H1 (cell line): Measurements from ENCODE around the gene ENOX2. TPM values are rescaled to one million over a fixed set of nuclear protein-coding genes. Genes with fewer than 3 reads are reported as not detected.

Source experiments
- CTCF ChIA-PET: fragments of 300-600 bp; sonication (Branson Sonifier 250); formaldehyde crosslinking; loops from one replicate; lab custom pipeline; 2021; ENCODE audit not compliant: partially characterized antibody; lab: Charles Lee
- POLR2A ChIA-PET: fragments of 300-600 bp; sonication (Branson Sonifier 250); formaldehyde crosslinking; loops from one replicate; lab custom pipeline; 2021; ENCODE audit warnings: inconsistent platforms; ENCODE audit not compliant: partially characterized antibody; lab: Charles Lee
- DNase-seq, 2 experiments: peaks; one replicate each; pipeline versions ENCODE4 v3.0.0 to v3.0.0-alpha.2; 2010 to 2022; ENCODE audit warnings: low spot score in 2 of 2, low read depth in 1 of 2, mixed read lengths in 1 of 2
- FAIRE-seq: peaks from 2 replicates; lab custom pipeline; 2011; peaks lifted over from hg19 to GRCh38; lab: Jason Lieb, UNC
- H2AFZ ChIP-seq: 2 replicates; pipeline ENCODE4 v1.8.1; 2012; ENCODE audit warnings: low read length, inconsistent platforms
- H2AK5ac ChIP-seq: 2 replicates; pipeline ENCODE4 v1.6.1; 2013; ENCODE audit warnings: low read depth, low read length
- H2BK120ac ChIP-seq: replicated peaks from 2 replicates; pipeline ENCODE3; 2013; ENCODE audit warnings: low read depth, low read length, inconsistent platforms
- H2BK12ac ChIP-seq: 2 replicates; pipeline ENCODE4 v1.6.1; 2013; ENCODE audit warnings: low read depth, low read length
- H2BK15ac ChIP-seq: 2 replicates; pipeline ENCODE4 v1.6.1; 2013; ENCODE audit warnings: low read length
- H2BK20ac ChIP-seq: 2 replicates; pipeline ENCODE4 v1.6.1; 2013; ENCODE audit warnings: low read length
- H2BK5ac ChIP-seq: 2 replicates; pipeline ENCODE4 v1.6.1; 2013; ENCODE audit warnings: low read depth, low read length
- H3K14ac ChIP-seq: 2 replicates; pipeline ENCODE4 v1.6.1; 2013; ENCODE audit warnings: inconsistent platforms; ENCODE audit not compliant: insufficient read length
- H3K18ac ChIP-seq: 2 replicates; pipeline ENCODE4 v1.6.1; 2013; ENCODE audit warnings: low read length; ENCODE audit errors: extremely low read depth
- H3K23ac ChIP-seq: 2 replicates; pipeline ENCODE4 v1.6.1; 2013; ENCODE audit warnings: inconsistent platforms; ENCODE audit not compliant: insufficient read length
- H3K23me2 ChIP-seq: 2 replicates; pipeline ENCODE4 v1.6.1; 2013; ENCODE audit warnings: low read depth, low read length
- H3K27ac ChIP-seq: 2 replicates; pipeline ENCODE4 v1.6.1; 2011; ENCODE audit warnings: low read depth, low read length, inconsistent platforms
- H3K27me3 ChIP-seq, 4 experiments: replicated peaks in 1 of 4; 1 replicate in 1 of 4; 2 replicates in 3 of 4; pipeline versions ENCODE4 v1.6.1 to v1.8.1; 2011 to 2013; ENCODE audit warnings: low read length in 3 of 4, mild to moderate bottlenecking in 3 of 4, inconsistent platforms in 2 of 4, mixed read lengths in 2 of 4, moderate library complexity in 1 of 4; ENCODE audit not compliant: control insufficient read depth in 3 of 4, insufficient read depth in 3 of 4; ENCODE audit errors: extremely low read depth in 1 of 4
- H3K36me3 ChIP-seq, 4 experiments: 2 replicates each; pipeline versions ENCODE4 v1.6.1 to v1.8.1; 2011 to 2013; ENCODE audit warnings: mild to moderate bottlenecking in 4 of 4, low read length in 3 of 4, moderate library complexity in 2 of 4, control low read depth in 1 of 4, inconsistent platforms in 1 of 4; ENCODE audit not compliant: insufficient read depth in 4 of 4, control insufficient read depth in 2 of 4
- H3K4ac ChIP-seq: replicated peaks from 2 replicates; pipeline ENCODE3; 2013; ENCODE audit warnings: low read length, low read depth, mixed read lengths, inconsistent platforms; ENCODE audit not compliant: insufficient read length
- H3K4me1 ChIP-seq, 4 experiments: replicated peaks in 1 of 4; 1 replicate in 1 of 4; 2 replicates in 3 of 4; pipeline versions ENCODE4 v1.6.1 to v1.8.1; 2011 to 2013; ENCODE audit warnings: low read length in 3 of 4, inconsistent platforms in 2 of 4, mixed read lengths in 1 of 4; ENCODE audit not compliant: insufficient read depth in 4 of 4, control insufficient read depth in 3 of 4
- H3K4me2 ChIP-seq, 2 experiments: 2 replicates each; pipeline versions ENCODE4 v1.6.1 to v1.8.1; 2011 to 2013; ENCODE audit warnings: low read depth in 2 of 2, low read length in 2 of 2, control low read depth in 1 of 2, inconsistent platforms in 1 of 2, mild to moderate bottlenecking in 1 of 2; ENCODE audit not compliant: insufficient read depth in 1 of 2
- H3K4me3 ChIP-seq, 4 experiments: fragments of 200-600, 300-600 bp in 1 of 4; sonication (generic), shearing (Covaris generic), sonication (Bioruptor Twin) in 1 of 4; 2 replicates each; pipeline versions ENCODE4 v1.5.1 to v1.8.1; 2011 to 2016; ENCODE audit warnings: low read length in 4 of 4, low read depth in 3 of 4, control low read depth in 2 of 4, inconsistent platforms in 2 of 4, mild to moderate bottlenecking in 2 of 4, mixed read lengths in 1 of 4, moderate library complexity in 1 of 4; ENCODE audit not compliant: insufficient read depth in 2 of 4; ENCODE audit errors: extremely low read depth in 1 of 4
- H3K56ac ChIP-seq: replicated peaks from 2 replicates; pipeline ENCODE3; 2013; ENCODE audit warnings: low read depth, mild to moderate bottlenecking, mixed read lengths, low read length, inconsistent platforms; ENCODE audit not compliant: insufficient read length
- H3K79me1 ChIP-seq: 2 replicates; pipeline ENCODE4 v1.6.1; 2013; ENCODE audit warnings: low read depth, low read length, control low read depth
- H3K79me2 ChIP-seq, 2 experiments: 2 replicates each; pipeline versions ENCODE4 v1.6.1 to v1.8.1; 2012 to 2013; ENCODE audit warnings: low read length in 2 of 2, mild to moderate bottlenecking in 2 of 2, inconsistent platforms in 1 of 2; ENCODE audit not compliant: insufficient read depth in 2 of 2, control insufficient read depth in 1 of 2
- H3K9ac ChIP-seq, 4 experiments: replicated peaks in 1 of 4; 1 replicate in 1 of 4; 2 replicates in 3 of 4; pipeline versions ENCODE4 v1.6.1 to v1.8.1; 2011 to 2013; ENCODE audit warnings: low read depth in 3 of 4, low read length in 3 of 4, control low read depth in 2 of 4, mild to moderate bottlenecking in 2 of 4, moderate library complexity in 2 of 4, inconsistent platforms in 1 of 4; ENCODE audit errors: extremely low read depth in 1 of 4
- H3K9me3 ChIP-seq, 2 experiments: 2 replicates each; pipeline versions ENCODE4 v1.6.1 to v1.8.1; 2012 to 2013; ENCODE audit warnings: mild to moderate bottlenecking in 2 of 2, moderate library complexity in 2 of 2, control low read depth in 1 of 2, inconsistent platforms in 1 of 2, low read depth in 1 of 2, low read length in 1 of 2, mixed read lengths in 1 of 2; ENCODE audit not compliant: insufficient read depth in 2 of 2
- H4K20me1 ChIP-seq, 2 experiments: replicated peaks in 1 of 2; 2 replicates each; pipeline versions ENCODE3 to v1.8.1; 2011 to 2013; ENCODE audit warnings: inconsistent platforms in 2 of 2, low read length in 2 of 2, mild to moderate bottlenecking in 1 of 2; ENCODE audit not compliant: insufficient read depth in 2 of 2, control insufficient read depth in 1 of 2
- H4K5ac ChIP-seq: 2 replicates; pipeline ENCODE4 v1.6.1; 2013; ENCODE audit warnings: low read length, low read depth, mixed read lengths, inconsistent platforms; ENCODE audit not compliant: insufficient read length
- H4K8ac ChIP-seq: 2 replicates; pipeline ENCODE4 v1.8.0; 2013; ENCODE audit warnings: mild to moderate bottlenecking, moderate library complexity, low read length, inconsistent platforms; ENCODE audit not compliant: insufficient read depth; ENCODE audit errors: extremely low read depth
- H4K91ac ChIP-seq: replicated peaks from 2 replicates; pipeline ENCODE3; 2013; ENCODE audit warnings: low read length, mixed read lengths, inconsistent platforms; ENCODE audit not compliant: insufficient read length
- ASH2L ChIP-seq: fragments of 200-600, 300-600 bp; sonication (generic); IDR thresholded peaks from one replicate; pipeline ENCODE4 v1.7.1; 2017; ENCODE audit warnings: low read length
- ATF2 ChIP-seq: IDR thresholded peaks from 2 replicates; pipeline ENCODE4 v1.6.1; 2012; ENCODE audit warnings: low read length, inconsistent platforms
- CTBP2 ChIP-seq: IDR thresholded peaks from 2 replicates; pipeline ENCODE4 v1.7.0; 2011; ENCODE audit warnings: borderline replicate concordance, mild to moderate bottlenecking, moderate library complexity, mixed read lengths, low read length; ENCODE audit not compliant: insufficient read depth, insufficient read length
- HDAC2 ChIP-seq, 2 experiments: fragments of 300-600 bp in 1 of 2; sonication (generic) in 1 of 2; IDR thresholded peaks; 2 replicates each; pipeline ENCODE4 v1.6.1; 2011 to 2012; ENCODE audit warnings: low read depth in 2 of 2, low read length in 2 of 2, mild to moderate bottlenecking in 2 of 2, moderate library complexity in 2 of 2, borderline replicate concordance in 1 of 2, inconsistent platforms in 1 of 2
- JUN ChIP-seq: IDR thresholded peaks from 2 replicates; pipeline ENCODE4 v1.6.1; 2011; ENCODE audit warnings: low read depth, mild to moderate bottlenecking, improper control_type of control experiment, low read length
- JUND ChIP-seq: IDR thresholded peaks from 2 replicates; pipeline ENCODE4 v1.6.1; 2011; ENCODE audit warnings: mild to moderate bottlenecking, improper control_type of control experiment, low read length
- RAD21 ChIP-seq, 2 experiments: IDR thresholded peaks in 1 of 2; conservative IDR thresholded peaks in 1 of 2; 2 replicates each; pipeline ENCODE4 v1.6.1; 2011; ENCODE audit warnings: low read depth in 2 of 2, low read length in 2 of 2, improper control_type of control experiment in 1 of 2, inconsistent platforms in 1 of 2, mild to moderate bottlenecking in 1 of 2, moderate library complexity in 1 of 2
- RXRA ChIP-seq: IDR thresholded peaks from 2 replicates; pipeline ENCODE4 v1.6.1; 2011; ENCODE audit warnings: low read depth, mild to moderate bottlenecking, low read length, moderate library complexity; ENCODE audit not compliant: insufficient read depth
- SIX5 ChIP-seq: IDR thresholded peaks from 2 replicates; pipeline ENCODE4 v1.6.1; 2011; ENCODE audit warnings: mild to moderate bottlenecking, low read depth, low read length
- TAF1 ChIP-seq: IDR thresholded peaks from 2 replicates; pipeline ENCODE4 v1.6.1; 2011; ENCODE audit warnings: mild to moderate bottlenecking, low read depth, low read length
- TAF7 ChIP-seq: optimal IDR thresholded peaks from 2 replicates; pipeline ENCODE3; 2011; ENCODE audit warnings: low read depth, mild to moderate bottlenecking, inconsistent platforms, low read length, moderate library complexity, borderline replicate concordance
- WGBS, 2 experiments: shearing (Covaris generic) in 1 of 2; methylation state at CpG; one replicate each; pipeline versions ENCODE4 v1.1.6 to v1.1.7; 2013 to 2015; ENCODE audit warnings: low lambda C conversion rate in 2 of 2, mixed read lengths in 2 of 2, inconsistent platforms in 1 of 2, low coverage in 1 of 2, missing lambda C conversion rate in 1 of 2; ENCODE audit not compliant: insufficient replicate concordance in 2 of 2, insufficient coverage in 1 of 2, insufficient read length in 1 of 2; ENCODE audit errors: extremely low coverage in 1 of 2, missing lambda C conversion rate in 1 of 2; 5-methylcytosine and 5-hydroxymethylcytosine counted together
- polyA plus RNA-seq, 7 experiments: library from polyadenylated mRNA; depleted of rRNA in 3 of 7; stranded (reverse) in 5 of 7; unstranded in 2 of 7; fragments of >200 nt in 5 of 7; fragments of 200-250 nt in 2 of 7; gene quantifications; 1 replicate in 5 of 7; 2 replicates in 1 of 7; 4 replicates in 1 of 7; pipeline versions ENCODE4 v1.2.1 to v1.2.3, GENCODE V29; 2011 to 2013; ENCODE audit warnings: missing spikeins in 2 of 7, mixed read lengths in 2 of 7
- total RNA-seq: library from RNA; stranded (reverse); fragmentation: NEBNext Ultra II Directional; extraction: Animal tissue kit (Norgen Biotek cat#: 25700); gene quantifications from 2 replicates; pipeline ENCODE4 v1.2.1, GENCODE V29; 2021

The ENOX2 gene
- total and polyA plus RNA-seq, 2 of the 8 experiments (the other 6 are each of a cell fraction or from before 2014, with no cell fraction given), result 4.5 to 12.3 TPM

GRCh38 chrX:130623518-130623917, 279.5 kb downstream of the ENOX2 start:
- H3K27me3 ChIP-seq, result no peaks in the 10 kb centered on the region
- TF ChIP-seq ASH2L (no peak), TAF7 (no peak), CTBP2 (no peak), RAD21 (IDR thresholded peaks at IDR 0.05 in 1 of 2, conservative IDR thresholded peaks at IDR 0.05 in 1 of 2; ENCODE audit: low read depth in 2 of 2, low read length in 2 of 2) (no peak), TAF1 (no peak), ATF2 (no peak), JUN (no peak), SIX5 (no peak), HDAC2 (IDR thresholded peaks at IDR 0.05; ENCODE audit: borderline replicate concordance in 1 of 2, low read depth in 2 of 2, low read length in 2 of 2) (no peak), JUND (no peak), RXRA (no peak)
- TF ChIP-seq, all 59 proteins: peak for 0
- Histone ChIP-seq H4K20me1 (no peaks in the 10 kb centered on the region), H4K91ac (no peak overlapping the region), H2BK5ac (no peak overlapping the region), H3K79me1 (no peaks in the 10 kb centered on the region), H3K36me3 (no peaks in the 10 kb centered on the region), H3K14ac (no peak overlapping the region), H3K4me2 (no peak overlapping the region), H2BK12ac (no peak overlapping the region), H3K9ac (no peak overlapping the region), H2BK15ac (no peak overlapping the region), H3K56ac (no peak overlapping the region), H2AK5ac (no peak overlapping the region), H2AFZ (no peak overlapping the region), H2BK120ac (no peak overlapping the region), H3K79me2 (no peaks in the 10 kb centered on the region), H3K18ac (no peak overlapping the region), H4K5ac (no peak overlapping the region), H3K4me3 (no peak overlapping the region), H2BK20ac (no peak overlapping the region), H3K27ac (no peak overlapping the region), H4K8ac (no peak overlapping the region), H3K4me1 (0 out of 7 replicates have a peak, but pooled peaks cover 0 to 3% (median 0%) of the 10 kb centered on the region in 4 experiments), H3K23ac (no peak overlapping the region), H3K23me2 (no peaks in the 10 kb centered on the region), H3K9me3 (no peaks in the 10 kb centered on the region), H3K4ac (no peak overlapping the region)
- POLR2A ChIA-PET, result no interaction called here
- no peak for DNase-seq
- 71% methylated on average over 4 of the region's 4 CpGs; no CpG with 5 or more reads in 1 of the 2 experiments for WGBS, 2 experiments
- no peak for FAIRE-seq
- CTCF ChIA-PET, result no interaction called here
